Activated CD4-positive, alpha-beta T cell treated with anti-CD3 and anti-CD28 coated beads for 36 hours (primary cell): ENCODE results near the gene RIC1. TPM values are rescaled to one million over a fixed set of nuclear protein-coding genes. Genes with fewer than 3 reads are reported as not detected.

Source experiments
- total RNA-seq, 2 experiments: library from RNA; stranded (reverse); gene quantifications; one replicate each; pipeline ENCODE4 v1.2.3, GENCODE V29; 2021

RIC1 gene
- total RNA-seq, 2 experiments from 2014 or later, result 13.6 to 17.1 TPM

Other genes starting within 250 kb of the RIC1 start
- 10 to 100 TPM; 44.0 to 47.9 TPM for gene PLGRKT, start 191.2 kb upstream of the RIC1 start, total RNA-seq
- 10 to 100 TPM; 25.0 to 30.1 TPM for gene CD274, start 178.6 kb upstream of the RIC1 start, total RNA-seq
- gene PDCD1LG2, start 118.6 kb upstream of the RIC1 start, total RNA-seq, result under 1 TPM; 0.43 to 0.81 TPM
- gene ERMP1, start 204.0 kb downstream of the RIC1 start, total RNA-seq, result 10 to 100 TPM; 13.3 to 13.9 TPM